ENCODE data around the gene MYOCOS.

The MYOCOS gene

DNA sequence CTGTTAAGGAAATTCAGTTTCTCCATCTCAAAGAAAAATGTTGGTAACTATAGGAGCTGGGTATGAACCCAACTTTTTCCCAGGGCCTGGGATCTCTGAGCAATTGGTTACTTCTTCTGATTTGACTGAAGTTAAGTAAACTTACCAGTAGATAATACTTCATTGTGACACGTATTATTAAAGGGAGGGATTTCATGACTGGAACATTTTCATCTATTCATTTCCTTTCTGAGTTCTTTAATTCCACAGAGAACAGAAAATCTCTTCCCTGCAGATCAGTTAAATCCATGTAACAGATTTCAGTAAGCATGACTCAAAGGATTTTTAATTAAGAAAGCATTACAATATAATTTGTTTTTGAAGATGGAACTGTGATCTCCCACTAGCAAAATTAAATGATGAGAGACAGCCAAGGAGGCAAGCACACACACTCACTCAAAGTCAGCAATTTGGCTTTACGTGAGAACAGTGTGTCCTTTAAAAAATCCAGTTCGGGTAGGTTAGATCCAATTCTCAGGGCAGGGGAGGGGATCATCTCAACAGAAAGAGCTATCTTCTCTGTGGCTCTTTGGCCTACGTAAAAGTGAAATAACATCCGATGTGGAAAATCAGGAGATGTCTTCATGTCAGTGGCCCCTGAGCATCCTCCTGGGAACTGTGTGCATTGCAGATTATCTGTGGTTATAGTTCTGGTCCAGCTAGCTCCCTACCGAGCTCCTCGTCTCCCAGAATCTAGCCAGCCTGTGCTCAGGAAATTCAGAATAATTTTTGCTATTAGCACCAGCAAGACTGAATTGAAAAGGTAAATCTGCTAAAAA, 41.2 kb downstream of the MYOCOS start:
- Histone ChIP-seq H3K36me3 (ENCODE audit: insufficient read depth, low read length) (no peaks in the 10 kb centered on the region), H3K4me3 (no peak overlapping the region), H3K27ac (no peak overlapping the region), H3K9ac (ENCODE audit: insufficient read length) (no peak overlapping the region), H3K9me3 (ENCODE audit: low read depth, low read length) (no peaks in the 10 kb centered on the region)
- no peak for DNase-seq (ENCODE audit: low read depth, low spot score)
- TF ChIP-seq EZH2 (IDR thresholded peaks at IDR 0.05) = no peak
- no peak for TF ChIP-seq FOXP2 (optimal IDR thresholded peaks at IDR 0.05; ENCODE audit: control extremely low read depth, extremely low read length, insufficient read depth)
- TF ChIP-seq POLR2AphosphoS5 (IDR thresholded peaks at IDR 0.05; ENCODE audit: borderline replicate concordance, low read depth, low read length) = no peak

- Histone ChIP-seq H3K36me3 (ENCODE audit: insufficient read depth, low read length) (no peaks in the 10 kb centered on the region), H3K9me3 (ENCODE audit: low read depth, low read length) (no peaks in the 10 kb centered on the region), H3K27ac (no peak overlapping the region), H3K9ac (ENCODE audit: insufficient read length) (no peak overlapping the region), H3K4me3 (no peak overlapping the region)
- no peak for DNase-seq (ENCODE audit: low read depth, low spot score)
- TF ChIP-seq EZH2 (IDR thresholded peaks at IDR 0.05) (no peak), POLR2AphosphoS5 (IDR thresholded peaks at IDR 0.05; ENCODE audit: borderline replicate concordance, low read depth, low read length) (no peak)
These were observed 42.0 kb downstream of the MYOCOS start for GRCh38 chr1:171663854-171664575.

DNA sequence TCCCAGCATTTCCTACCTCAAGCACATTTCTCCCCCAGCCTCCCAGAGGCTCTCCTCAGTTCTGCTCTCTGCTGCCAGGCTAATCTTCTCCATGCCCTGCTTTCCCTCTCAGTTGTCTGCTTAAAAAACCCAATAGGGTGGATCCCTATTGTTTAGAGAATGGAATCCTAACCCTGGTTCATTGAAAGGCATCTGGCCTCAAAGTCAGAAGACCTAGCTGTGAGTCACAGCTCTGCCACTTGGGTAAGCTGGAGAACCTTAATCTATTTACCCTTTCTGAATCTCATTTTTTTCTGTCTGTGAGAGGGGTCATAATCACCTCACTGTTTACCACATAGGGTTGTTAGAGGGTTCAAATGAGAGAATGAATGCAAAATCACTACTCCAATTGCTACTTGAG, 42.9 kb downstream of the MYOCOS start:
- DNase-seq (ENCODE audit: low read depth, low spot score) = no peak
- Histone ChIP-seq H3K9me3 (ENCODE audit: low read depth, low read length) (no peaks in the 10 kb centered on the region), H3K36me3 (ENCODE audit: insufficient read depth, low read length) (no peaks in the 10 kb centered on the region), H3K4me3 (no peak overlapping the region), H3K9ac (ENCODE audit: insufficient read length) (no peak overlapping the region), H3K27ac (no peak overlapping the region)
- TF ChIP-seq FOXP2 (optimal IDR thresholded peaks at IDR 0.05; ENCODE audit: control extremely low read depth, extremely low read length, insufficient read depth) (no peak), EZH2 (IDR thresholded peaks at IDR 0.05) (no peak), POLR2AphosphoS5 (IDR thresholded peaks at IDR 0.05; ENCODE audit: borderline replicate concordance, low read depth, low read length) (no peak)

DNA sequence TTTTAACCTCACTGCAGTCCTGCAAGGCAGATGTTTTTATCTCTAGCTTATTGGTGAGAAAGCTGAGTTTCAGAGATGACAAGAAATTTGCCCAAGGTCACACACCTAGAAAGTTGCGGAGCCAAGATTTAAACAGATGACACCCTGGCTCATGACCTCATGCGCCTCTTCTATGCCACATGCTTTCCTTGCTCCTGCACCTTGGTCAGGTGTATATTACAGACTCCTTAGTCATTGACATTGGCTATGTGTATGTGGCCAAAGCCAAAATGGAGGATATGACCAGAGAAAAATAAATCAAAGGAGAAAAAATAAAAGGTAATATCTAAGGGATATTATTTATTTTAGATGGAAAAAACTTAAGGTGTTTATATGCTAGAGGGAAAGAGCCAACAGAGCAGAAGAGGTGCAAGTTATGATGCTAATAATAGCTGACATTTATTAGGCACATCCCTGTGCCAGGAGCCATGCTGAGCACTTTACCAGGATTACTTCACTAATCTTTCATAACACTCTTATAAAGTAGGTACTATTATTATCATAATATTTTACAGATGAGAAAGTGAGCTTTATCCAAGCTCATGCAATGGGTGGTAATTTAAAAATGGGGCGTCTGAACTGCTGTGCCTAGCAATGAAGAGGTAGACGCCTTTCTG, 44.2 kb downstream of the MYOCOS start:
- no peak for TF ChIP-seq EZH2 (IDR thresholded peaks at IDR 0.05)
- TF ChIP-seq POLR2AphosphoS5 (IDR thresholded peaks at IDR 0.05; ENCODE audit: borderline replicate concordance, low read depth, low read length) = no peak
- TF ChIP-seq FOXP2 (optimal IDR thresholded peaks at IDR 0.05; ENCODE audit: control extremely low read depth, extremely low read length, insufficient read depth) = no peak
- H3K9ac ChIP-seq (ENCODE audit: insufficient read length) = no peak overlapping the region
- no peaks in the 10 kb centered on the region for H3K36me3 ChIP-seq (ENCODE audit: insufficient read depth, low read length)
- no peak for DNase-seq (ENCODE audit: low read depth, low spot score)
- no peak overlapping the region for H3K4me3 ChIP-seq
- H3K9me3 ChIP-seq (ENCODE audit: low read depth, low read length) = no peaks in the 10 kb centered on the region
- no peak overlapping the region for H3K27ac ChIP-seq

DNA sequence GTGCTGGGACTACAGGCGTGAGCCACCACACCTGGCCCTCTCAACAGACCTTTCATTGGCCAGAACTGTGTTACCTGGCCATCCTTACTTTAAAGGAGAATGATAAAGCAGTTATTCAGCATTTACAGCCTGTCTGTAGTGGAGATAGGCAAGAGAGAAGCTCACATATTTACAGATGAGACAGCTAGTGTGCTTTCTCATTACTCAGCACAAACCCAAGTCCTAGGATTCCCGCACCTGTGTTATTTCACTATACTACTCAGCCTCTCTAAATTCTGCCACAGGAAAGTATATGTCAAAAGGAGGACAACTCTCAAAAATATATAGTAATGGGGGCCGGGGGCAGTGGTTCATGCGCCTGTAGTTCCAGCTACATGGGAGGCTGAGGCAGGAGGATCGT, 46.3 kb downstream of the MYOCOS start:
- no peak overlapping the region for H3K4me3 ChIP-seq
- H3K9me3 ChIP-seq (ENCODE audit: low read depth, low read length) = no peaks in the 10 kb centered on the region
- no peak for DNase-seq (ENCODE audit: low read depth, low spot score)
- no peaks in the 10 kb centered on the region for H3K36me3 ChIP-seq (ENCODE audit: insufficient read depth, low read length)
- no peak for TF ChIP-seq FOXP2 (optimal IDR thresholded peaks at IDR 0.05; ENCODE audit: control extremely low read depth, extremely low read length, insufficient read depth)
- TF ChIP-seq POLR2AphosphoS5 (IDR thresholded peaks at IDR 0.05; ENCODE audit: borderline replicate concordance, low read depth, low read length) = no peak
- TF ChIP-seq EZH2 (IDR thresholded peaks at IDR 0.05) = no peak
- H3K9ac ChIP-seq (ENCODE audit: insufficient read length) = no peak overlapping the region
- H3K27ac ChIP-seq = no peak overlapping the region

- H3K9ac ChIP-seq (ENCODE audit: insufficient read length) = no peak overlapping the region
- TF ChIP-seq FOXP2 (optimal IDR thresholded peaks at IDR 0.05; ENCODE audit: control extremely low read depth, extremely low read length, insufficient read depth) (no peak), EZH2 (IDR thresholded peaks at IDR 0.05) (no peak), POLR2AphosphoS5 (IDR thresholded peaks at IDR 0.05; ENCODE audit: borderline replicate concordance, low read depth, low read length) (no peak)
- no peak overlapping the region for H3K27ac ChIP-seq
- H3K9me3 ChIP-seq (ENCODE audit: low read depth, low read length) = no peaks in the 10 kb centered on the region
- DNase-seq (ENCODE audit: low read depth, low spot score) = no peak
- H3K36me3 ChIP-seq (ENCODE audit: insufficient read depth, low read length) = no peaks in the 10 kb centered on the region
- no peak overlapping the region for H3K4me3 ChIP-seq
These were observed 48.7 kb downstream of the MYOCOS start for GRCh38 chr1:171670739-171671138.

DNA sequence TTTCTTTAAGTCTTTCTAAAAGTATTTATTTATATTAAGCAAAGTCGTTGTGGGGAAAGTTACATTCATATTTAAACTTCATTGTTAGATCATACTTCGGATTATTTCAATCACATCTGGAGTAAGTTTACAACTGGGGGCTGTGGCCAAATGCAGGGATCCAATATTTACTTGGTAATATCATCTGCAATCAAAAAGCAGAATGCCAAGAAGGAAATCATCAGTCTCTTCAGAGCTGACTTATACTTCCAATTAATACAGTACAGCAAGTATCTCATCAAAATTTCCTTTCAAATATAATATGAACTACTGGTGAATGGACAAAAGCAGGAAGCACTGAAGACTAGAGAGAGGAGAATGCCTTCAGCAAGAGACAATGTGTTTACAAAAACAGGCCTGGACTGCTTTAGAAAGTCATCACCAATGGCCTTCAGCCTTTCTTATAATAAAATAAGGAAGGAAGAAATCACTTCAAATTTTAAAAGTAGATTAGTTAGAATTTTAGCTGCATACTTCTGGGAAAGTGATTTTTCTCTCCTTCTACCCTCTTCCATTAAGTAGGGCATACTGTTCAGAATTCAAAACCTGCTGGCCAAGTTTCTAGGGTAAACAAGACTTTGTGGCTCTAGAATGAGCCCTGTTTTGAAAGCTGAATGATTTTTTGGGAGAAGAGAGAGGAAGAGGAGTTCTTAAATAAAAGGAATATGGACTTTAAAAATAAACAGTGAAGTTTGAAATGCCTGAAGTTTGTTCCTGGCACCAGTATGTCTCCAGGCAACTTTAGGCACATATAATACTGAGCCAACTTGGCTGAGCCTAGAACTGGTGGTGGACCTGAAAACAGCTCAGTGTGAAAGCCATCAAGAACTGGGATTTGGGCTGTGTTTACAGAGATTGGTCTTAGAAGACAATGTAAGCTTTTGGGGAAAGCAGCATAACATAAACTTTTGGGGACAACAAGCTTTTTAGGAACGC, 52.7 kb downstream of the MYOCOS start:
- TF ChIP-seq POLR2AphosphoS5 (IDR thresholded peaks at IDR 0.05; ENCODE audit: borderline replicate concordance, low read depth, low read length) (no peak), FOXP2 (optimal IDR thresholded peaks at IDR 0.05; ENCODE audit: control extremely low read depth, extremely low read length, insufficient read depth) (no peak), EZH2 (IDR thresholded peaks at IDR 0.05) (no peak)
- H3K9ac ChIP-seq (ENCODE audit: insufficient read length) = no peak overlapping the region
- H3K36me3 ChIP-seq (ENCODE audit: insufficient read depth, low read length) = no peaks in the 10 kb centered on the region
- H3K4me3 ChIP-seq = no peak overlapping the region
- no peak for DNase-seq (ENCODE audit: low read depth, low spot score)
- no peak overlapping the region for H3K27ac ChIP-seq
- H3K9me3 ChIP-seq (ENCODE audit: low read depth, low read length) = no peaks in the 10 kb centered on the region

Measured in SK-N-MC (cell line).